IPS DF 6.9 (cell line): Measurements from ENCODE around the gene KHDRBS1.
"Not testable (repeated sequence)": the region's sequence is repeated elsewhere in the genome, so short reads cannot be mapped to it uniquely, and the experiment has no call there.

ENCODE experiments used
- DNase-seq: peaks from one replicate; pipeline ENCODE4 v3.0.0-alpha.2; 2013; ENCODE audit warnings: low read depth, low spot score
- H3K27ac ChIP-seq: one replicate; pipeline ENCODE4 v1.5.1; 2013; ENCODE audit warnings: low read length, control low read depth
- H3K27me3 ChIP-seq: 2 replicates; pipeline ENCODE4 v1.6.1; 2013; ENCODE audit warnings: mild to moderate bottlenecking, low read length; ENCODE audit not compliant: control insufficient read depth, insufficient read depth
- H3K36me3 ChIP-seq: 2 replicates; pipeline ENCODE4 v1.6.1; 2013; ENCODE audit warnings: low read length; ENCODE audit not compliant: control insufficient read depth, insufficient read depth
- H3K4me1 ChIP-seq: 2 replicates; pipeline ENCODE4 v1.6.1; 2013; ENCODE audit warnings: low read length; ENCODE audit not compliant: control insufficient read depth, insufficient read depth
- H3K4me3 ChIP-seq: 2 replicates; pipeline ENCODE4 v1.5.1; 2013; ENCODE audit warnings: mild to moderate bottlenecking, low read length
- H3K9me3 ChIP-seq: 2 replicates; pipeline ENCODE4 v1.6.1; 2013; ENCODE audit warnings: low read length, inconsistent platforms; ENCODE audit not compliant: control insufficient read depth, insufficient read depth
- WGBS: extraction: QIAGEN DNeasy Blood & Tissue Kit; methylation state at CpG from one replicate; pipeline ENCODE4 v1.1.7; 2013; ENCODE audit warnings: mixed read lengths, missing lambda C conversion rate; ENCODE audit not compliant: insufficient read length, insufficient coverage; 5-methylcytosine and 5-hydroxymethylcytosine counted together

The KHDRBS1 gene

GRCh38 chr1:32074841-32075240, 61.2 kb downstream of the KHDRBS1 start:
- no peak overlapping the region for H3K27ac ChIP-seq
- H3K4me1 ChIP-seq: no peaks in the 10 kb centered on the region; the same call in 1 of the 2 replicates
- H3K4me3 ChIP-seq: no peak overlapping the region
- H3K9me3 ChIP-seq: no peaks in the 10 kb centered on the region
- H3K36me3 ChIP-seq: peaks cover 16% of the 10 kb centered on the region
- WGBS: no CpG with 5 or more reads among the region's 9 CpGs
- no peak for DNase-seq
- no peaks in the 10 kb centered on the region for H3K27me3 ChIP-seq

- no CpG with 5 or more reads among the region's 3 CpGs for WGBS
- H3K36me3 ChIP-seq: peaks cover 16% of the 10 kb centered on the region
- no peak for DNase-seq
These were observed 63.8 kb downstream of the KHDRBS1 start for GRCh38 chr1:32077451-32077850.

GRCh38 chr1:32082022-32082421, 68.4 kb downstream of the KHDRBS1 start:
- DNase-seq: no peak
- no peaks in the 10 kb centered on the region for H3K4me1 ChIP-seq
- no peaks in the 10 kb centered on the region for H3K27me3 ChIP-seq
- no CpG with 5 or more reads among the region's 1 CpG for WGBS
- no peak overlapping the region for H3K4me3 ChIP-seq
- peaks cover 6% of the 10 kb centered on the region; the same call in 1 of the 2 replicates for H3K36me3 ChIP-seq
- no peak overlapping the region for H3K27ac ChIP-seq
- no peaks in the 10 kb centered on the region for H3K9me3 ChIP-seq

More at GRCh38 chr1:32077451-32077850, 63.8 kb downstream of the KHDRBS1 start:
- Histone ChIP-seq H3K27me3 (no peaks in the 10 kb centered on the region), H3K27ac (no peak overlapping the region), H3K9me3 (no peaks in the 10 kb centered on the region), H3K4me1 (no peaks in the 10 kb centered on the region), H3K4me3 (no peak overlapping the region)

GRCh38 chr1:32086381-32086780, 72.7 kb downstream of the KHDRBS1 start:
- not testable (repeated sequence) for DNase-seq, H3K4me3 ChIP-seq

GRCh38 chr1:32091176-32091575, 77.5 kb downstream of the KHDRBS1 start:
- H3K4me3 ChIP-seq: no peak overlapping the region
- no peaks in the 10 kb centered on the region for H3K27me3 ChIP-seq
- H3K27ac ChIP-seq: no peak overlapping the region
- no CpG with 5 or more reads among the region's 8 CpGs for WGBS
- no peaks in the 10 kb centered on the region for H3K9me3 ChIP-seq
- no peaks in the 10 kb centered on the region for H3K4me1 ChIP-seq
- no peak for DNase-seq
- H3K36me3 ChIP-seq: peaks cover 13% of the 10 kb centered on the region

More at GRCh38 chr1:32086381-32086780, 72.7 kb downstream of the KHDRBS1 start:
- H3K36me3 ChIP-seq, H3K27ac ChIP-seq, H3K9me3 ChIP-seq, H3K4me1 ChIP-seq, H3K27me3 ChIP-seq: not testable (repeated sequence)
- WGBS: no CpG with 5 or more reads among the region's 2 CpGs

GRCh38 chr1:32091591-32091990, 77.9 kb downstream of the KHDRBS1 start:
- H3K9me3 ChIP-seq: no peaks in the 10 kb centered on the region
- no peaks in the 10 kb centered on the region for H3K4me1 ChIP-seq
- H3K36me3 ChIP-seq: peaks cover 13% of the 10 kb centered on the region
- no CpG with 5 or more reads among the region's 15 CpGs for WGBS
- no peak overlapping the region for H3K27ac ChIP-seq
- no peaks in the 10 kb centered on the region for H3K27me3 ChIP-seq
- H3K4me3 ChIP-seq: no peak overlapping the region
- DNase-seq: no peak
